ENCODE results near the gene EGFL7.

Gene EGFL7

DNA sequence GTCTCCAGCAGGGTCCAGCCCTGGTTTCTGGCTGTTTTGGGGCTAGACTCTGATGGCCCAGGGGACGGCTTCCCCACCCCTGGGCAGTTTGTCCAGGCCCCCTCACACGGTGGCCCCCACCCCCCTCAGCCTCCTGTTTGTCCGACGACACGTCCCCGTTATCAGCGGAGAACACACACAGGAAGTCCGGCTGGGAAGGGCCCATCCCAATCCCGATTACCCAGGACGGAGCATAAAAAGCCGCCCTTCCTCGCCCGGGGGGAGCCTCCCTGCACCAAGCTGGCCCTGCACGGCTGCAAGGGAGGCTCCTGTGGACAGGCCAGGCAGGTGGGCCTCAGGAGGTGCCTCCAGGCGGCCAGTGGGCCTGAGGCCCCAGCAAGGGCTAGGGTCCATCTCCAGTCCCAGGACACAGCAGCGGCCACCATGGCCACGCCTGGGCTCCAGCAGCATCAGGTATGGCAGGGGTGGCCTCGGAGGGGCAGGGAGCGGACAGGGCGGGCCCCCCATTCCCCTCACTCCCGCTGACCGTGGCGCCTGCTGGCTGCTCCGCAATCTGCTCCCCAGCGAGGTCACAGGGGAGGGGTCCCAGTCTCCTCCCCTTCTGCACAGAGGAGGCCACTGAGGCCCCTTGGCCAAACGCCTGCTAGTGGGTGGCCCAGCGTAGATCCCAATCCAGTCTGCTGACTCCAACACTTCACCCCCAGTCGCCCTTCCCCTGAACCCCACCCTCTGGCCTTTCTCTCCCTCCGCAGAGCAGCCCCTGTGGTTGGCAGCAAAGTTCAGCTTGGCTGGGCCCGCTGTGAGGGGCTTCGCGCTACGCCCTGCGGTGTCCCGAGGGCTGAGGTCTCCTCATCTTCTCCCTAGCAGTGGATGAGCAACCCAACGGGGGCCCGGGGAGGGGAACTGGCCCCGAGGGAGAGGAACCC is at the start of gene EGFL7:
TSS of gene EGFL7 (plus strand) at position 261 of the 926 bp plus-strand sequence. CDS start 5,367 bp downstream, outside the sequence.
- Mint-ChIP-seq H3K27me3 (peaks cover 11% of the 10 kb centered on the region), H3K4me3 (no peak within 1 kb of the TSS), H3K4me1 (peaks cover 8% of the 10 kb centered on the region), H3K36me3 (no peaks in the 10 kb centered on the region), H3K27ac (no peak within 1 kb of the TSS), H3K9me3 (no peaks in the 10 kb centered on the region)

GRCh38 chr9:136613824-136614371 is 48.8 kb upstream of the EGFL7 start:
- Mint-ChIP-seq H3K36me3 (no peaks in the 10 kb centered on the region), H3K4me3 (no peak overlapping the region), H3K4me1 (no peaks in the 10 kb centered on the region), H3K27me3 (no peaks in the 10 kb centered on the region), H3K27ac (no peak overlapping the region), H3K9me3 (no peaks in the 10 kb centered on the region)

DNA sequence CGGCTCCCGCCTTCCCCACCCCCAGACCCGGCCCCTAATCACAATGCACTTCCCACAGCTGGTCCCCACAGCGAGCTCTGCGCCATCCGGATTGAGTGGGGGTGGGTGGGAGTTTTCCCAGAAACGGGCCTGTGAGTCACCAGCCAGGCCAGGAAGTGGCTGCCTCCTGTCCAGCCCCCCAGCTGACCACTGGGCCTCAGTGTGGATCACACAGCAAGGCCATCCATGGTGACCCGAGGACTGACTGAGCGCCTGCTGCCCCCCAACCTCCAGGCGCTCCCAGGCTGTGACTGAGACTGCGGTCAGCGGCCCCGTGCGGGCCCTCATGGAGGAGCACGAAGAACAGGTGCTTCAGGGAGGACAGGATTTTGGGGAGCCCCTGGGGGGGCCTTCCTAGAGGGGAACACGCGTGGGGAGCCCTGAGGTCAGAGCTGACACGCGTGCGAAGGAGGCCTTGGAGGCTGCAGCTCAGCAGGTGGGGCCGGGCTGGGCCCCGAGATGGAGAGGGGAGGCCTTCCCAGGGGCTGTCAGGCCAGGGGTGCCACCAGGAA is 48.3 kb upstream of the EGFL7 start:
- H3K27ac Mint-ChIP-seq, result no peak overlapping the region
- H3K27me3 Mint-ChIP-seq, result no peaks in the 10 kb centered on the region
- H3K4me1 Mint-ChIP-seq, result peaks cover 4% of the 10 kb centered on the region
- H3K36me3 Mint-ChIP-seq, result no peaks in the 10 kb centered on the region
- no peak overlapping the region for H3K4me3 Mint-ChIP-seq
- H3K9me3 Mint-ChIP-seq, result no peaks in the 10 kb centered on the region

DNA sequence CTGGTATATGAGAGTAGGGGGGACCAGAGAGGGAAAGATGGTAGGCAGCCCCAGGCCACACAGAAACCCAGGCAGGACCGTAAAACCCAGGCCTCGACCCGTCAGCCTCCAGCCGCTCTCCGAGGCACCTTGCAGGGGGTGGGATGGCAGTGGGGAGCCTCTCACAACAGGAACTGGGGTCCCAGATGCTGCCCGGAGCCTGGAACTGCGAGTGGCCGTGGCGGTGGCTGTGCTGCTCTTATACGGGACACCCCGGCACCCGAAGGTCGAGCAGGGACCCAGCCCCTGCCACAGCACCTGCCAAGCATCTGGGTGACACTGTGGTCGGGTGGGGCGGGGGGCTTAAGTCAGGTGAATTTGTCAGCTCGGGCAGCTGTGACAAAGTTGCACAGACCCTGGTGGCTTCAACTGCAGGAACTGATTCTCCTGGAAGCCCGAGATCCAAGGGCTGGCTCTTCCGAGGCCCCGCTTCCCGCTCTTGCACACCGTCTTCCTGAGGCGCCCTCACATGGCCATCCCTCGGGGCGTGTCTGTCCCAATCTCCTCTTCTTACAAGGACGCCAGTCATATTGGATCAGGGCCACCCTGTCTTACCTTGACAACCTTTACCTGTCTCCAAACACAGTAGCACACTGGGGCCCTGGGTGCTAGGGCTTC is 47.6 kb upstream of the EGFL7 start:
- H3K4me1 Mint-ChIP-seq, result peaks cover 4% of the 10 kb centered on the region
- H3K4me3 Mint-ChIP-seq, result no peak overlapping the region
- H3K36me3 Mint-ChIP-seq, result no peaks in the 10 kb centered on the region
- no peaks in the 10 kb centered on the region for H3K27me3 Mint-ChIP-seq
- no peaks in the 10 kb centered on the region for H3K9me3 Mint-ChIP-seq
- no peak overlapping the region for H3K27ac Mint-ChIP-seq

- H3K4me3 Mint-ChIP-seq, result no peak overlapping the region
- no peaks in the 10 kb centered on the region for H3K9me3 Mint-ChIP-seq
- no peaks in the 10 kb centered on the region for H3K27me3 Mint-ChIP-seq
- no peak overlapping the region for H3K27ac Mint-ChIP-seq
- H3K36me3 Mint-ChIP-seq, result no peaks in the 10 kb centered on the region
- peaks cover 4% of the 10 kb centered on the region for H3K4me1 Mint-ChIP-seq
Observed at GRCh38 chr9:136615631-136616306, 46.9 kb upstream of the EGFL7 start.

GRCh38 chr9:136616307-136616635 is 46.4 kb upstream of the EGFL7 start:
- H3K27ac Mint-ChIP-seq, result no peak overlapping the region
- no peaks in the 10 kb centered on the region for H3K9me3 Mint-ChIP-seq
- peaks cover 4% of the 10 kb centered on the region for H3K4me1 Mint-ChIP-seq
- no peak overlapping the region for H3K4me3 Mint-ChIP-seq
- H3K27me3 Mint-ChIP-seq, result no peaks in the 10 kb centered on the region
- H3K36me3 Mint-ChIP-seq, result no peaks in the 10 kb centered on the region

DNA sequence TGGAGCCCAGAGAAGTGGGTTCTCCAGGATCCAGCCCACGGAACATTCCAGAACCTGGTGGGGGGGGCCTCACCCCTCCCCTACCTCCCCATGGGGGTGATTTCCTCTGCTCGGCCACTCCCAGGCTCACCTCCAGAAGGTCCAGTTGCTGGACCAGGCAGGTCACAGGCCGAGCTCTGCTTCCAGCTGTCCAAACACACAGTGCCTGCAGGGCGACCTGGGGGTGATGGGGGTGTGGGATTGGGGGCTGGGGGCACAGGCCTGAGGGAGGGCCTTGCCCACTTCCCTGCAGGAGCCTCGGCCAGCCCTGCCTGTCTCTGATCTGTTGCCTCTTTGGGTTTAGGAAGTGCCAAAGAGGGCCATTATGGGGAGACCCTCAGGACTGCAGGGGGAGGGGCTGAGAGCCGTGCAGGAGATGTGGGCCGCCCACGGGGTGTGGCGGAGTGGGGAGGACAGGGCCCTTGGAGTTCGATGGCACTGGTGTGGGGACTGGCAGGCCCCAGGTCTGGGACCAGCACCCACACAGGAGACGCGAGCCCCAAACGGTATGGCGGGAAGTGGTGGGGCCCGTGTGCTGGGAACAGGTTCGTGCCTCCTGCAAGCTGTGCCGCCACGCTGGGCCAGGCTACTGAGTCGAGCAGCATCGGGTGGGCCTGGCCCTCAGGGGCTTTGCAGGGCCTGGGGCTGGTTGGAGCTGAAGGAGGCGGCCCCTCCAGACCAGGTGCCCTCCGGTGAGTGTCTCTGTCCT is 45.6 kb upstream of the EGFL7 start:
- H3K27ac Mint-ChIP-seq, result peak overlapping the region; percentile 1
- peaks cover 4% of the 10 kb centered on the region for H3K4me1 Mint-ChIP-seq
- no peaks in the 10 kb centered on the region for H3K9me3 Mint-ChIP-seq
- no peak overlapping the region for H3K4me3 Mint-ChIP-seq
- H3K36me3 Mint-ChIP-seq, result no peaks in the 10 kb centered on the region
- H3K27me3 Mint-ChIP-seq, result no peaks in the 10 kb centered on the region

DNA sequence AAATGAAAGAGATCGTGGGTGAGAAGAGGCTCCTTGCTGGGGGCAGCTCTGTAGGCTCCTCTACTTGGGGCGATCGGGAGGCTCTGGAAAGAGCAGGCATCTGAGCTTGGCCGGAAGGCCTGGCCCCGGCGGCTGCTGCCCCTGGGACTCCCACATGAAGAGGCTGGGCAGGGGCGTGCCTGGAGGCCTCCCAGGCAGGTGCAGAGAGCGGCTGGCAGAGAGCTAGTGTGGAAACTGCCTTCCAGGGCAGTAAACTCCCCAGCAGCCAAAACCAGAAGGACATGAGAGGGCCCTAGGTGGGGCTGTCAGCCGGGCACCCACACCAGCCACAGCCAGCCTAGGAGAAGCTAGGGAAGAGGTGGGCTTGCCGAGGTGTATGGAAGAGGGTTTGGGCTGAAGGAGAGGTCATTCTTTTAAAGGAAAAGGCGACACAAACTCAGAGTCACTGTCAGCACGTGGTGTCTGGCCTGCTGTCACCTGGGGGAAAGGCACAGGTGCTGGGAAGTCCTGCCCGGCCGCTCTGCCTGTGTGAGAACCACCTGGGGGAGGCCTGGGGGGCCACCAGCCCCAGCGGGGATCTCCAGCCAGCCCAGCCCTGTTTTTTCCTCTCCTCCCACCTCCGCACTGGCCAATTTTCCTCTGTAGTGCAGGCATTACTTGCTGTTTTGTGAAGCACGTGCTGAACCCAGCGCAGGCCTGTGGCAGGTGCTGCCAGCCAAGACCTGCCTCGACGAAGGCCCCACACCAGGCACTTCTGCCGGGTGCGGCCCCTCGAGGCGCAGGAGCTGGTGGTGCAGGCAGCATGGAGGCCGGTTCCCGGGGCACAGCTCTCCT is 44.8 kb upstream of the EGFL7 start:
- Mint-ChIP-seq H3K9me3 (no peaks in the 10 kb centered on the region), H3K36me3 (no peaks in the 10 kb centered on the region), H3K27me3 (no peaks in the 10 kb centered on the region), H3K4me3 (no peak overlapping the region), H3K27ac (peak overlapping the region; percentile 1), H3K4me1 (peaks cover 4% of the 10 kb centered on the region)

DNA sequence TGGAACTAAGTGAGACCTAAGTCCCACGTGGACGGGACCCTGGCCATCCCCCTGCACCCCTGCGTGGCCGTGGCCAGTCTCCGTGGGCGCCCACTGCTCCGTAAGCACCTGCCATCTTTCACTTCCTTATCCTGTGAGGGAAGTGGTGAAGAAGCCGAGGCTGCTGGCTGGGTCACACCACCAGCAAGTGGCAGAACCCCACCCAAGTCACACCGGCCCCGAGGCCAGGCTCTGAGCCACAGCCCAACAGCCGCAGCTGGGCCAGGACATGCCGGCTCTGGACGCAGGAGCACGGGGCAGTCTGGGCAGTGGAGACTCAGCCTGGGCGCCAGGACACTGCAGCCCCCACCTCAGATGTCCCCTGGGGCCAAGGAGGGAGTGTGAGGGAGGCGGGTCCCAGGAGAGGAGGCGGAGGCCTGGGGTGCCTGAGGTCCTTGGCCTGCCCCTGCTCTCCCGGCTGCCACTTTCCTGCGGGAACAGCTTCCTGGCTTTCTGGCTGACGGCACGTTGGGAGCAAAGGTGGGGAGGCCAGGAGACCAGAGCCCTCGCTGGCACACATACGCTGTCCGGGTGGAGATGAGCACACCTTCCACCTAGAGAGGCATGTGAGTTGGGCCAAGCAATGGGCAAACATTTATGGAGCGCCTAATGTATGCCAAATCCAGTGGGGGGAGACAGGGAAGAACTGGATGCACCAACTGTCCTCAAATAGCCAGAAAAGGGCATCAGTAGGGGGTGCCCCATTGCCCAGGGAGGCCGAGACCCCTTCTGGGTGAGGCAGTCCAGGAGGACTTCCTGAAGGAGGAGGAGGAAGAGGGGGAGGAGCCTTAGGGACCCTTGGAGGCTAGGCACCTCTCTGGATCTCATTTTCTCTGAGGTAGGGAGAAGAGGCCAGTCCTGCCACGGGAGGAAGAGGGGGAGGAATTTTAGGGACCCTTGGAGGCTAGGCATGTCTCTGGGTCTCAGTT is 43.9 kb upstream of the EGFL7 start:
- H3K9me3 Mint-ChIP-seq, result no peaks in the 10 kb centered on the region
- no peak overlapping the region for H3K27ac Mint-ChIP-seq
- H3K4me1 Mint-ChIP-seq, result peaks cover 4% of the 10 kb centered on the region
- H3K36me3 Mint-ChIP-seq, result no peaks in the 10 kb centered on the region
- no peak overlapping the region for H3K4me3 Mint-ChIP-seq
- no peaks in the 10 kb centered on the region for H3K27me3 Mint-ChIP-seq

DNA sequence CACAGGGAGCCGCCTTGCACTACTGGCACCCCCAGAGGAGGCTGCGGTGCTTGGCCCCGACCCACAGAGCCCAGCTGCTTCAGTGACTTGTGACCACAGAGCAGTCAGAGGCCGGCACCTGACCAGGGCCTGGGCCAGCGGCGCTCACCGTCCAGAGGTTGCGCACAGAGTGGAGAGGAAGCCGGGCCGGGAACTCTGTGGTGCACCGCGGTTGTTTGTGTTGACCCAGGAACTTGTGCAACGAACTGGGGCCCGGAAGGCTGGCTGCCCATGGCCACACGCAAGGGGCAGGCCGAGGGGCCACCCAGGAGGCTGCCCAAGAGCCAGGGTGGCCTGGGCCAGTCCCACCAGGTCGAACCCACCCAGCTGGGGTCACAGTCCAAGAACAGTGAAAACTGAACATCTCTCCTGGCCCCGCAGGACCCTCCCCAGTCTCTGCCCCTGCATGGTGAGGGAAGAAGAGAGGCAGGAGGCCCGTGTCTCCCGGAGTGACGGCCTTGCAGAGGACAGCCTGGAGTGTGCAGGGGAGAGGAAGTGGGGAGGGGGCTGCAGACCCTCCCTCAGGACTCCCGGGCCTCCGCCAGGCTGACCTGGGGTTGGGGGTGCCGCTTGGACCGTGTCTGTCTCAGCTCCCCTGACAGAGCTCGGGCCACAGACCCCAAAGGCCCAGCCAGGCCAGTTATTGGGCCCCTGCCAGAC is 42.8 kb upstream of the EGFL7 start:
- H3K9me3 Mint-ChIP-seq, result no peaks in the 10 kb centered on the region
- H3K4me3 Mint-ChIP-seq, result no peak overlapping the region
- no peaks in the 10 kb centered on the region for H3K27me3 Mint-ChIP-seq
- no peak overlapping the region for H3K27ac Mint-ChIP-seq
- H3K4me1 Mint-ChIP-seq, result peaks cover 4% of the 10 kb centered on the region
- no peaks in the 10 kb centered on the region for H3K36me3 Mint-ChIP-seq

GRCh38 chr9:136620441-136621018 is 42.2 kb upstream of the EGFL7 start:
- Mint-ChIP-seq H3K36me3 (no peaks in the 10 kb centered on the region), H3K27me3 (no peaks in the 10 kb centered on the region), H3K9me3 (no peaks in the 10 kb centered on the region), H3K4me3 (no peak overlapping the region), H3K4me1 (peaks cover 4% of the 10 kb centered on the region), H3K27ac (no peak overlapping the region)

- Mint-ChIP-seq H3K36me3 (no peaks in the 10 kb centered on the region), H3K4me3 (no peak overlapping the region), H3K27me3 (no peaks in the 10 kb centered on the region), H3K4me1 (peaks cover 4% of the 10 kb centered on the region), H3K27ac (no peak overlapping the region), H3K9me3 (no peaks in the 10 kb centered on the region)
Observed at GRCh38 chr9:136621019-136621733, 41.5 kb upstream of the EGFL7 start.
